Measurements from ENCODE around the gene JAZF1. TPM values are rescaled to one million over a fixed set of nuclear protein-coding genes. Genes with fewer than 3 reads are reported as not detected.
A peak's percentile ranks its signal among the peaks of the same experiment; 100 is the strongest.

JAZF1 gene
- total RNA-seq, 2 donors from 2014 or later: 9.3 to 37.4 TPM

GRCh38 chr7:28128608-28129007, 52.0 kb downstream of the JAZF1 start:
- no peaks in the 10 kb centered on the region for H3K27me3 ChIP-seq (replicated peaks; ENCODE audit: insufficient read depth)
- H3K36me3 ChIP-seq: no peaks in the 10 kb centered on the region
- no peak for DNase-seq (ENCODE audit: low spot score)
- TF ChIP-seq POLR2A (IDR thresholded peaks at IDR 0.05) (no peak), POLR2AphosphoS5 (IDR thresholded peaks at IDR 0.05) (no peak)
- TF ChIP-seq, protein P1, sequence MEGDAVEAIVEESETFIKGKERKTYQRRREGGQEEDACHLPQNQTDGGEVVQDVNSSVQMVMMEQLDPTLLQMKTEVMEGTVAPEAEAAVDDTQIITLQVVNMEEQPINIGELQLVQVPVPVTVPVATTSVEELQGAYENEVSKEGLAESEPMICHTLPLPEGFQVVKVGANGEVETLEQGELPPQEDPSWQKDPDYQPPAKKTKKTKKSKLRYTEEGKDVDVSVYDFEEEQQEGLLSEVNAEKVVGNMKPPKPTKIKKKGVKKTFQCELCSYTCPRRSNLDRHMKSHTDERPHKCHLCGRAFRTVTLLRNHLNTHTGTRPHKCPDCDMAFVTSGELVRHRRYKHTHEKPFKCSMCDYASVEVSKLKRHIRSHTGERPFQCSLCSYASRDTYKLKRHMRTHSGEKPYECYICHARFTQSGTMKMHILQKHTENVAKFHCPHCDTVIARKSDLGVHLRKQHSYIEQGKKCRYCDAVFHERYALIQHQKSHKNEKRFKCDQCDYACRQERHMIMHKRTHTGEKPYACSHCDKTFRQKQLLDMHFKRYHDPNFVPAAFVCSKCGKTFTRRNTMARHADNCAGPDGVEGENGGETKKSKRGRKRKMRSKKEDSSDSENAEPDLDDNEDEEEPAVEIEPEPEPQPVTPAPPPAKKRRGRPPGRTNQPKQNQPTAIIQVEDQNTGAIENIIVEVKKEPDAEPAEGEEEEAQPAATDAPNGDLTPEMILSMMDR (IDR thresholded peaks at IDR 0.05): no peak
- intact Hi-C loops (cut with DNase I): no loop called here
- no peaks in the 10 kb centered on the region for H3K9me3 ChIP-seq
- no peaks in the 10 kb centered on the region for H3K4me1 ChIP-seq (replicated peaks)
- no peak overlapping the region for H3K4me3 ChIP-seq
- H3K27ac ChIP-seq: no peak overlapping the region

GRCh38 chr7:28126410-28127041, 54.1 kb downstream of the JAZF1 start:
- H3K27ac ChIP-seq: peak overlapping the region in 1 of 2 donors; percentile 2
- no peak for DNase-seq (ENCODE audit: low spot score)

DNA sequence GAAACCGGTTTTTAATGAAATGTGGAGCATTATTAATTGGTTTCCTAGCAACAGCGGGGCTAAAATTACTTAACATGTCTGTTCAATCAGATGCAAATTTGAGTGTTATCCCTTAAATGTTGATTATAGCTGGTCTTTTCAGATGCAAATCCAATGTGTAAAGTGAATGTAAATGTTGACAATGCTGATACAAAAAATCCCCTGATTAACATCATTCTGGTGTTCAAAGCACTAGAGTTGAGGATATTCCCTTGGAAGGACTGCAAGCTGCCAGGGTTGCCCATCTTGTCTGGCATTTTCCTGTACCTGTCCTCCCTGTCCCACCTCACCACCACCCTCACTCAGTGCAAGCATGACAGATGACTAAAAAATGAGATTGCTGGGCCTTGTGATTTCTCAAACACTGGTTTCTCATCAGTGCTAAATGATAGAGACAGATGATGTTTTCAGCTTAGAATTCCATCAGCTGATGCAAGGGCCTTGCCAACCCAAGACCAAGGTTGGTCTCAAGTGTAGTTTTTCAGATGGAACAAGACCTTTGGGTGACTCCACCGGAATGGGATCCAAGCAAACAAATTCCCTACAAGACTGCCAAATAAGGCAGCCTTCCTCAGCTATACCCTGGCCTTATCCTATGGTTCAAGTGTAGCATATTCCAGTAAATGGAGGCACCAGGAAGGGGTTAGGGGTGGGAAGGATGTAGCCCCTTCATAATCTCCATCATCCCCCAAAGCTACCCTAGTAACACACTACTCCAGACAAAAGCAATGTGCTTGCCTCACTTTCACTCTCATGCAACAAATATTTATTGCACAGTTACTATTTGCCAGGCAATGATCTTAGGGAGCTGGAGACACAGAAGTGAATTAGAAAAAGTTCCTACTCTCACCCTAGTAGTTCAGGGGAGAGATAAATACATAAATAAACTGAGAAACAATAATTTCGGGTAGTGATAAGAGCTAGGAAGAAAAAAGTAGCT, 54.9 kb downstream of the JAZF1 start:
- DNase-seq (ENCODE audit: low spot score): no peak
- TF ChIP-seq, protein P1 (IDR thresholded peaks at IDR 0.05): no peak
- TF ChIP-seq POLR2AphosphoS5 (IDR thresholded peaks at IDR 0.05): no peak
- no peak for TF ChIP-seq POLR2A (IDR thresholded peaks at IDR 0.05)
- Histone ChIP-seq H3K27ac (peak overlapping the region in 1 of 2 donors; percentile 2), H3K27me3 (replicated peaks; ENCODE audit: insufficient read depth) (no peaks in the 10 kb centered on the region), H3K9me3 (no peaks in the 10 kb centered on the region), H3K4me1 (replicated peaks) (no peaks in the 10 kb centered on the region), H3K4me3 (no peak overlapping the region), H3K36me3 (no peaks in the 10 kb centered on the region)
- intact Hi-C loops (cut with DNase I): no loop called here
- 73% methylated on average over 4 of the region's 4 CpGs for WGBS

More at GRCh38 chr7:28126410-28127041, 54.1 kb downstream of the JAZF1 start:
- WGBS: 83% methylated on average over 5 of the region's 5 CpGs
- intact Hi-C loops (cut with DNase I): no loop called here
- Histone ChIP-seq H3K4me3 (no peak overlapping the region), H3K9me3 (no peaks in the 10 kb centered on the region), H3K27me3 (replicated peaks; ENCODE audit: insufficient read depth) (no peaks in the 10 kb centered on the region), H3K4me1 (replicated peaks) (no peaks in the 10 kb centered on the region), H3K36me3 (no peaks in the 10 kb centered on the region)
- TF ChIP-seq, protein P1 (IDR thresholded peaks at IDR 0.05): no peak
- TF ChIP-seq POLR2AphosphoS5 (IDR thresholded peaks at IDR 0.05): no peak
- TF ChIP-seq POLR2A (IDR thresholded peaks at IDR 0.05): no peak

DNA sequence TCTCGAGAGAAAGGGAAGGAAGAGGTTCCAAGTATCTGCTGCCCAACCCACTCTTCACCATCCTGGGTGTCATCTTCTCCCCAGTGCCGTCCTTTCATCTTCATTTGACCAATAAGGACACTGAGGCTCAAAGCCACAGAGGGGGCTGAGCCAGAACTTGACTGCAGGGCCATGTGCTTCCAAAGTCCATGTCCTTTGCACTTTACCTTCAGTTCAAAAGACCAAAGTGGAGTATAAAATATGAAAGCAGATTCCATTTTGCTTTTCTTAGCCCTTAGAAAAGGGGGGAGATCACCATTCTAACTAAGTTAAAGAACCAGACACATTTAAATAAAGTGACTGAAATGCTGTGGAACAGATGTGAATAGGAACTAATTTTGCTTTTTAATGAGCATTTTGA, 56.2 kb downstream of the JAZF1 start:
- Histone ChIP-seq H3K27me3 (replicated peaks; ENCODE audit: insufficient read depth) (no peaks in the 10 kb centered on the region), H3K36me3 (no peaks in the 10 kb centered on the region), H3K4me3 (no peak overlapping the region), H3K4me1 (replicated peaks) (no peaks in the 10 kb centered on the region), H3K27ac (no peak overlapping the region), H3K9me3 (no peaks in the 10 kb centered on the region)
- no peak for TF ChIP-seq POLR2A (IDR thresholded peaks at IDR 0.05)
- TF ChIP-seq POLR2AphosphoS5 (IDR thresholded peaks at IDR 0.05): no peak
- TF ChIP-seq, protein P1 (IDR thresholded peaks at IDR 0.05): no peak
- 69% methylated on average over 2 of the region's 2 CpGs for WGBS
- intact Hi-C loops (cut with DNase I): no loop called here
- no peak for DNase-seq (ENCODE audit: low spot score)

Measured in prostate gland (tissue), 2 donors.